ENCODE measurements around the gene RBAK.
"Not testable (repeated sequence)": the region's sequence is repeated elsewhere in the genome, so short reads cannot be mapped to it uniquely, and the experiment has no call there.

RBAK gene

DNA sequence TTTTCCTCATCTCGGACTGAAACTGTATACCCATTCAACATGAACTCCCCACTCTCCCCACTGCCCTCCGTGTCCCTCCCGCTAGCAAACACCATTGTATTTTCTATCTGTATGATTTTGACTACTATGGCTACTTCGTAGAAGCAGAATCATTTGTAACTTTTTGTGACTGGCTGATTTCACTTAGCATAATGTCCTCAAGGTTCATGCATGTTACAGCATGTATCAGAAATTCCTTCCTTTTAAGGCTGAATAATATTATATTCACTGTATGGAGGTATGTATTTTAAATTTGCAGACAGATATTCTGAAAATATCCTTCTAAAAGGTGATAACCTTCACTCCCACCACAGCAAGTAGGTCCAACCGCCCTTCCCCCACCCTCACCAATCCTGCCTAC is 43.7 kb upstream of the RBAK start:
- TF ChIP-seq CTCF (IDR thresholded peaks at IDR 0.05; ENCODE audit: insufficient read depth, low read length, poor library complexity, severe bottlenecking), result no peak
- H3F3A ChIP-seq (ENCODE audit: insufficient read depth), result no peaks in the 10 kb centered on the region; the same call in 1 of the 2 replicates
- H3K9me3 ChIP-seq (ENCODE audit: insufficient read depth, low read length), result no peaks in the 10 kb centered on the region
- no peaks in the 10 kb centered on the region for H3K27me3 ChIP-seq (ENCODE audit: low read length)
- H3K4me3 ChIP-seq (ENCODE audit: insufficient read depth, low read length, poor library complexity, severe bottlenecking), result no peak overlapping the region
- no peaks in the 10 kb centered on the region for H4K20me1 ChIP-seq (ENCODE audit: low read depth, low read length)
- H3K36me3 ChIP-seq (ENCODE audit: low read length), result no peaks in the 10 kb centered on the region
- H3K4me2 ChIP-seq (ENCODE audit: low read depth, low read length, poor library complexity, severe bottlenecking), result no peak overlapping the region
- no peaks in the 10 kb centered on the region for H3K9me2 ChIP-seq (replicated peaks; ENCODE audit: insufficient read depth, low read length)
- no peak overlapping the region for H3K27ac ChIP-seq (ENCODE audit: low read depth, low read length)
- H3K79me2 ChIP-seq (ENCODE audit: insufficient read depth, low read length), result no peaks in the 10 kb centered on the region
- H3K9ac ChIP-seq (ENCODE audit: low read length), result no peak overlapping the region
- no peak overlapping the region for H2AFZ ChIP-seq (ENCODE audit: low read depth, low read length, severe bottlenecking)

- Histone ChIP-seq H3K9me3 (ENCODE audit: insufficient read depth, low read length) (no peaks in the 10 kb centered on the region), H3K9me2 (replicated peaks; ENCODE audit: insufficient read depth, low read length) (no peaks in the 10 kb centered on the region), H3K4me3 (ENCODE audit: insufficient read depth, low read length, poor library complexity, severe bottlenecking) (no peak overlapping the region), H3K4me2 (ENCODE audit: low read depth, low read length, poor library complexity, severe bottlenecking) (no peak overlapping the region), H3K79me2 (ENCODE audit: insufficient read depth, low read length) (no peaks in the 10 kb centered on the region), H4K20me1 (ENCODE audit: low read depth, low read length) (no peaks in the 10 kb centered on the region), H3K27ac (ENCODE audit: low read depth, low read length) (no peak overlapping the region), H2AFZ (ENCODE audit: low read depth, low read length, severe bottlenecking) (no peak overlapping the region), H3K9ac (ENCODE audit: low read length) (no peak overlapping the region), H3K36me3 (ENCODE audit: low read length) (no peaks in the 10 kb centered on the region), H3K27me3 (ENCODE audit: low read length) (no peaks in the 10 kb centered on the region), H3F3A (ENCODE audit: insufficient read depth) (no peaks in the 10 kb centered on the region; the same call in 1 of the 2 replicates)
- TF ChIP-seq EZH2phosphoT487 (conservative IDR thresholded peaks at IDR 0.05; ENCODE audit: low read length) (no peak), CTCF (IDR thresholded peaks at IDR 0.05; ENCODE audit: insufficient read depth, low read length, poor library complexity, severe bottlenecking) (no peak)
Observed at GRCh38 chr7:5005066-5005465, 40.6 kb upstream of the RBAK start.

DNA sequence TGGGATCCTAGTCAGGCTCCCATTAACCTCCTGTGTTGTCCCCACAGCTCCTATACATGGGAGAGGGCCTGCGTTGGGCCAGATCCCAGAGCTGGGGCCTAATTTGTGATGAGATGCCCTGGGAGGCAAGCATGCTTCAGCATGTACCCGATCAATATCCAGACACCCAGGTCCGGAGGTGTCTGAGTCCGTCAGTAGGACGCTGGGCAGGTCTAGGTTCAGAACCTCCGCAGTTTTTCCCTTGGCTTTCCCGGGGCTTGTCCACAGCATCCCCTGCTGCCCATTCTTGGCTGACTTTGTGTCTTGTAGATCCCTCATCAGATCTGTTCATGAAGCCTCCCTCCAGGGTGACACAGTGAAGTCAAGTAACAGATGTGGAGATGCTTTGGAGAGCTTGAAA is 32.7 kb upstream of the RBAK start:
- Histone ChIP-seq H3K79me2 (ENCODE audit: insufficient read depth, low read length) (no peaks in the 10 kb centered on the region), H3K9ac (ENCODE audit: low read length) (no peak overlapping the region), H4K20me1 (ENCODE audit: low read depth, low read length) (no peaks in the 10 kb centered on the region), H3K9me2 (replicated peaks; ENCODE audit: insufficient read depth, low read length) (no peaks in the 10 kb centered on the region), H3K4me2 (ENCODE audit: low read depth, low read length, poor library complexity, severe bottlenecking) (no peak overlapping the region), H3K9me3 (ENCODE audit: insufficient read depth, low read length) (no peaks in the 10 kb centered on the region), H3K36me3 (ENCODE audit: low read length) (no peaks in the 10 kb centered on the region), H3F3A (ENCODE audit: insufficient read depth) (no peaks in the 10 kb centered on the region), H2AFZ (ENCODE audit: low read depth, low read length, severe bottlenecking) (no peak overlapping the region), H3K4me3 (ENCODE audit: insufficient read depth, low read length, poor library complexity, severe bottlenecking) (no peak overlapping the region), H3K27ac (ENCODE audit: low read depth, low read length) (no peak overlapping the region), H3K27me3 (ENCODE audit: low read length) (no peaks in the 10 kb centered on the region)
- TF ChIP-seq EZH2phosphoT487 (conservative IDR thresholded peaks at IDR 0.05; ENCODE audit: low read length) (no peak), CTCF (IDR thresholded peaks at IDR 0.05; ENCODE audit: insufficient read depth, low read length, poor library complexity, severe bottlenecking) (no peak)

DNA sequence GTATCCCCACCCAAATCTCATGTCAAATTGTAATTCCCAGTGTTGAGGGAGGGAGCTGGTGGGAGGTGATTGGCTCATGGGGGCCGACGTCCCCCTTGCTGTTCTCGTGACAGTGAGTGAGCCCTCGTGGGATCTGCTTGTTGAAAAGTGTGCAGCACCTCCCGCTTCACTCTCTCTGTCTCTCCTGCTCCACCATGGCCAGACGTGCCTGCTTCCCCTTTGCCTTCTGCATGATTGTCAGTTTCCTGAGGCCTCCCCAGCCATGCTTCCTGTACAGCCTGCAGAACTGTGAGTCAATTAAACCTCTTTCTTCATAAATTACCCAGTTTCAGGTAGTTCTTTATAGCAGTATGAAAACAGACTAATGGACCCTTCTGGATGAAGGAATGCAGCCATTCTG is 29.7 kb upstream of the RBAK start:
- not testable (repeated sequence) for H3K9me3 ChIP-seq (ENCODE audit: insufficient read depth, low read length); H3K4me2 ChIP-seq (ENCODE audit: low read depth, low read length, poor library complexity, severe bottlenecking); H3K27ac ChIP-seq (ENCODE audit: low read depth, low read length); H3K27me3 ChIP-seq (ENCODE audit: low read length); H3K9me2 ChIP-seq (replicated peaks; ENCODE audit: insufficient read depth, low read length); H2AFZ ChIP-seq (ENCODE audit: low read depth, low read length, severe bottlenecking); H4K20me1 ChIP-seq (ENCODE audit: low read depth, low read length); H3F3A ChIP-seq (ENCODE audit: insufficient read depth); H3K9ac ChIP-seq (ENCODE audit: low read length); H3K36me3 ChIP-seq (ENCODE audit: low read length); H3K79me2 ChIP-seq (ENCODE audit: insufficient read depth, low read length); H3K4me3 ChIP-seq (ENCODE audit: insufficient read depth, low read length, poor library complexity, severe bottlenecking)

GRCh38 chr7:5017626-5018025 is 28.0 kb upstream of the RBAK start:
- H3K36me3 ChIP-seq (ENCODE audit: low read length); H3K4me3 ChIP-seq (ENCODE audit: insufficient read depth, low read length, poor library complexity, severe bottlenecking); H3K27ac ChIP-seq (ENCODE audit: low read depth, low read length); H3K9ac ChIP-seq (ENCODE audit: low read length); H3K4me2 ChIP-seq (ENCODE audit: low read depth, low read length, poor library complexity, severe bottlenecking); H3F3A ChIP-seq (ENCODE audit: insufficient read depth); H3K9me2 ChIP-seq (replicated peaks; ENCODE audit: insufficient read depth, low read length); H4K20me1 ChIP-seq (ENCODE audit: low read depth, low read length); H3K79me2 ChIP-seq (ENCODE audit: insufficient read depth, low read length); H2AFZ ChIP-seq (ENCODE audit: low read depth, low read length, severe bottlenecking); H3K27me3 ChIP-seq (ENCODE audit: low read length); H3K9me3 ChIP-seq (ENCODE audit: insufficient read depth, low read length): not testable (repeated sequence)

Measured in SU-DHL-6 (cell line).